H1 (cell line): ENCODE results near the gene FAM174A. TPM values are rescaled to one million over a fixed set of nuclear protein-coding genes. Genes with fewer than 3 reads are reported as not detected.

Experiments used
- CHD7 ChIP-seq: fragments of 300-600 bp; sonication (generic); IDR thresholded peaks from 2 replicates; pipeline ENCODE4 v1.7.1; 2012; ENCODE audit warnings: low read length, moderate library complexity, mild to moderate bottlenecking, inconsistent platforms; ENCODE audit not compliant: insufficient replicate concordance
- HDAC2 ChIP-seq, 2 experiments: fragments of 300-600 bp in 1 of 2; sonication (generic) in 1 of 2; IDR thresholded peaks; 2 replicates each; pipeline ENCODE4 v1.6.1; 2011 to 2012; ENCODE audit warnings: low read depth in 2 of 2, low read length in 2 of 2, mild to moderate bottlenecking in 2 of 2, moderate library complexity in 2 of 2, borderline replicate concordance in 1 of 2, inconsistent platforms in 1 of 2
- polyA plus RNA-seq, 7 experiments: library from polyadenylated mRNA; depleted of rRNA in 3 of 7; stranded (reverse) in 5 of 7; unstranded in 2 of 7; fragments of >200 nt in 5 of 7; fragments of 200-250 nt in 2 of 7; gene quantifications; 1 replicate in 5 of 7; 2 replicates in 1 of 7; 4 replicates in 1 of 7; pipeline versions ENCODE4 v1.2.1 to v1.2.3, GENCODE V29; 2011 to 2013; ENCODE audit warnings: missing spikeins in 2 of 7, mixed read lengths in 2 of 7
- total RNA-seq: library from RNA; stranded (reverse); fragmentation: NEBNext Ultra II Directional; extraction: Animal tissue kit (Norgen Biotek cat#: 25700); gene quantifications from 2 replicates; pipeline ENCODE4 v1.2.1, GENCODE V29; 2021

The FAM174A gene
- total and polyA plus RNA-seq, 2 of the 8 experiments (the other 6 are each of a cell fraction or from before 2014, with no cell fraction given): 3.9 to 5.3 TPM

DNA sequence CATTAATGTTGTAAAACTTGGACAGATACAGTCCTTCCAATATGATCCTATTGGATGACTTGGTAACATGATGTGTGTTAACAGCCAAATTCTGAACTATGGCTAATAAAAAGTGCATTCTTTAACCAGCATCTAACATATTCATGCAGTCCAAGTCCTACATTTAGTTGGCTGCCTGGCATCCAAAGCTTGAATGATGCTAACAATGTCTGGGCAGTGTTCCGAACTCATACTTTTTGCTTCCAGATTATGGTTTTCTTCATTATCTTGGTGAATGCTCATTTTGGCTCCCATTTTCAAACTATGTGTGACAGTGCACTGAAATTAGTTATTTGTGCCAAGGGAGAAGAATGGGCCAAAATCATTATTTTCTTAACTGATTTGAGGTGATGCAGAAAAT, 2.8 kb downstream of the FAM174A start (continued):
- no peak for TF ChIP-seq HDAC2 (IDR thresholded peaks at IDR 0.05; ENCODE audit: borderline replicate concordance in 1 of 2, low read depth in 2 of 2, low read length in 2 of 2)
- TF ChIP-seq CHD7: no peak
